ENCODE measurements around the gene MGAT5B.

MGAT5B gene

GRCh38 chr17:76948301-76948700 is 80.1 kb downstream of the MGAT5B start:
- Histone ChIP-seq H3K4me3 (ENCODE audit: low read length) (no peak overlapping the region), H3K27me3 (ENCODE audit: control insufficient read depth, insufficient read depth, low read length) (no peaks in the 10 kb centered on the region), H3K36me3 (ENCODE audit: control insufficient read depth, low read depth, low read length) (no peaks in the 10 kb centered on the region), H3K9me3 (ENCODE audit: control insufficient read depth, low read depth, low read length) (no peaks in the 10 kb centered on the region), H3K9ac (ENCODE audit: low read length) (no peak overlapping the region), H3K27ac (ENCODE audit: low read length) (no peak overlapping the region), H3K4me1 (ENCODE audit: control insufficient read depth, low read depth, low read length) (no peaks in the 10 kb centered on the region)

DNA sequence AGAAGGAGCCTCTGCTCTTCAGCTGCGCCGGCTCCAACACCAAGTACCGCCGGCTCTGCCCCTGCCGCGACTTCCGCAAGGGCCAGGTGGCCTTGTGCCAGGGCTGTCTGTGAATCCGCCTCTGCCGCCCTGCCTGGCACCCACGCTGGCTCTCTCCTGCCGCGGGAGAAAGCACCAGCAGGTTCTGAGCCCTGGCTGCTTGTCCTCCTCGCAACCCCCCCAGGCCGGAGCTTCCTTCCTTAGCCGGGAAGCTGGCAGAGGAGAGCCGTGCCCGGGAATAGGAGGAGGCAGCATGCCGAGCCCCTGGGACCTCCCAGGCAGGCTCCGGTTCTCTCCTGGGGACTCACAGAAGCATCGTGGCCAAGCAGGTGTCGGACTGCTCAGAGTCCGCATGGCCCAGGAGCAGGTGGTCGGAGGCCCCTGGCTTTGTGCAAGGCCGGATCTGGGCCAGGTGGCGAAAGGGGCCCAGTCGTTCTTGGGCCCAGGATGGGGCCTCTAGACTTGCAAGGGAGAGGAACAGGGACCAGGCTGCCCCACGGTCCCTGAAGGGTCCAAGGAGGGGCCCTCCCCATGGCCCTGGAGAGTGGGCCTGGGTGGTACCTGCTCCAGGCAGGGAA is 80.6 kb downstream of the MGAT5B start:
- H3K4me3 ChIP-seq (ENCODE audit: low read length): no peak overlapping the region
- no peak overlapping the region for H3K27ac ChIP-seq (ENCODE audit: low read length)
- no peaks in the 10 kb centered on the region for H3K36me3 ChIP-seq (ENCODE audit: control insufficient read depth, low read depth, low read length)
- no peaks in the 10 kb centered on the region for H3K4me1 ChIP-seq (ENCODE audit: control insufficient read depth, low read depth, low read length)
- H3K9me3 ChIP-seq (ENCODE audit: control insufficient read depth, low read depth, low read length): no peaks in the 10 kb centered on the region
- no peak overlapping the region for H3K9ac ChIP-seq (ENCODE audit: low read length)
- no peaks in the 10 kb centered on the region for H3K27me3 ChIP-seq (ENCODE audit: control insufficient read depth, insufficient read depth, low read length)

GRCh38 chr17:76949913-76950695 is 81.9 kb downstream of the MGAT5B start:
- no peaks in the 10 kb centered on the region for H3K27me3 ChIP-seq (ENCODE audit: control insufficient read depth, insufficient read depth, low read length)
- H3K27ac ChIP-seq (ENCODE audit: low read length): no peak overlapping the region
- no peak overlapping the region for H3K4me3 ChIP-seq (ENCODE audit: low read length)
- H3K4me1 ChIP-seq (ENCODE audit: control insufficient read depth, low read depth, low read length): no peaks in the 10 kb centered on the region
- H3K9ac ChIP-seq (ENCODE audit: low read length): no peak overlapping the region
- H3K36me3 ChIP-seq (ENCODE audit: control insufficient read depth, low read depth, low read length): no peaks in the 10 kb centered on the region
- no peaks in the 10 kb centered on the region for H3K9me3 ChIP-seq (ENCODE audit: control insufficient read depth, low read depth, low read length)

DNA sequence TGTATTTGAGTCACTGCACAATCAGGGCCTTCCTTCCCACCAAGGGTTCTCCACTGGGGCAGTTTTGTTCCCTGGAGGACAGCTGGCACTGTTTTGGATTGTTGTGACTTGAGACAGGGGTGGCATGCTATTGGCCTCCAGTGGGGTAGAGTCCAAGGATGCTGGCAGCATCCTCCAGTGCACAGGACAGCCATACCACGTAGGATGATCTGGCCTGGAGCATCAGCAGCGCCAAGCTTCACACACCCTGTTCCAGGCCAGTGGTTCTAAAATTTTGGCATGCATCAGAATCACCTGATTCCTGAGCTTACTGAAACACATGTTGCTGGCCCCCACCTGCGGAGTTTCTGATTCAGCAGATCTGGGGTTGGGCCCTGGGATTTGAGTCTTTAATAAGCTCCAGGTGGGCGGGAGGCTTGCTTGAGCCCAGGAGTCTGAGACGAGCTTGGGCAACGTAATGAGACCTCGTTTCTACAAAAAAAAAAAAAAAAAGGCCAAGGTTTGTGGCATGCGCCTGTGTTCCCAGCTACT is 83.2 kb downstream of the MGAT5B start:
- Histone ChIP-seq H3K9ac (ENCODE audit: low read length) (no peak overlapping the region), H3K4me3 (ENCODE audit: low read length) (no peak overlapping the region), H3K27ac (ENCODE audit: low read length) (no peak overlapping the region), H3K36me3 (ENCODE audit: control insufficient read depth, low read depth, low read length) (no peaks in the 10 kb centered on the region), H3K9me3 (ENCODE audit: control insufficient read depth, low read depth, low read length) (no peaks in the 10 kb centered on the region), H3K27me3 (ENCODE audit: control insufficient read depth, insufficient read depth, low read length) (no peaks in the 10 kb centered on the region), H3K4me1 (ENCODE audit: control insufficient read depth, low read depth, low read length) (no peaks in the 10 kb centered on the region)

GRCh38 chr17:76952402-76952801 is 84.2 kb downstream of the MGAT5B start:
- H3K27ac ChIP-seq (ENCODE audit: low read length): no peak overlapping the region
- H3K4me1 ChIP-seq (ENCODE audit: control insufficient read depth, low read depth, low read length): peaks cover 8% of the 10 kb centered on the region
- H3K36me3 ChIP-seq (ENCODE audit: control insufficient read depth, low read depth, low read length): no peaks in the 10 kb centered on the region
- no peak overlapping the region for H3K4me3 ChIP-seq (ENCODE audit: low read length)
- no peaks in the 10 kb centered on the region for H3K9me3 ChIP-seq (ENCODE audit: control insufficient read depth, low read depth, low read length)
- no peak overlapping the region for H3K9ac ChIP-seq (ENCODE audit: low read length)
- H3K27me3 ChIP-seq (ENCODE audit: control insufficient read depth, insufficient read depth, low read length): no peaks in the 10 kb centered on the region

DNA sequence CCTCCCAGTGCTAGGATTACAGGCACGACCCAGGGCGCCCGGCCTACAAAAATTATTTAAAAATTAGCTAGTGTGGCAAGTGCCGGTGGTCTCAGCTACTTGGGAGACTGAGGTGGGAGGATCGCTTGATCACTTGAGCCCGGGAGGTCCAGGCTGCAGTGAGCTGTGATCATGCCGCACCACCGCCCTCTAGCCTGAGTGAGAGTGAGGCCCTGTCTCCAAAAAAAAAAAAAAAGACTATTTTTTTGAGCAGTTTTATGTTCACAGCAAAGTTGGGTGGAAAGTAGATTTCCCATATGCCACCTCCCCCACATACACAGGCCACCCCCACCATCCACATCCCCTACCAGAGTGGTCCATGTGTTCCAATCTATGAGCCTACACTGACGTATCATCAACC is 84.9 kb downstream of the MGAT5B start:
- Histone ChIP-seq H3K4me1 (ENCODE audit: control insufficient read depth, low read depth, low read length) (peaks cover 15% of the 10 kb centered on the region), H3K9me3 (ENCODE audit: control insufficient read depth, low read depth, low read length) (no peaks in the 10 kb centered on the region), H3K27me3 (ENCODE audit: control insufficient read depth, insufficient read depth, low read length) (no peaks in the 10 kb centered on the region)

DNA sequence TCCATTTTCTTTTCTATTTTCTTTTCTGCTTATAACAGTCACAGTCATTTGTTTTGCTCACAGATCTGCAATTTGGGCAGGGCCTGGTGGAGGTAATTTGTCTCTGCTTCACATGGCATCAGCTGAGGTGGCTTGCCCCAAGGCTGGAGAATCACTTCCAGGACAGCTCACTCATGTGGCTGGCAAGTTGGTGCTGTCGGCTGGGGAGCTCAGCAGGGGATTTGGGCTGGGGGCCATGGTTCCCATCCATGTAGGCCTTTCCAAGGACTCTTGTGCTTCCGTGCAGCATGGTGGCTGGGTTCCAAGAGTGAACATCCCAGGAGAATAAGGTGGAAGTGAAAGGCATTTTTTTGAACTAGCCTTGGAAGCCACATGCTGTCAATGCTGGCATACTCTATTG is 85.7 kb downstream of the MGAT5B start:
- H3K36me3 ChIP-seq (ENCODE audit: control insufficient read depth, low read depth, low read length): no peaks in the 10 kb centered on the region
- no peaks in the 10 kb centered on the region for H3K27me3 ChIP-seq (ENCODE audit: control insufficient read depth, insufficient read depth, low read length)
- H3K9ac ChIP-seq (ENCODE audit: low read length): no peak overlapping the region
- H3K9me3 ChIP-seq (ENCODE audit: control insufficient read depth, low read depth, low read length): no peaks in the 10 kb centered on the region
- H3K27ac ChIP-seq (ENCODE audit: low read length): no peak overlapping the region
- H3K4me1 ChIP-seq (ENCODE audit: control insufficient read depth, low read depth, low read length): peaks cover 16% of the 10 kb centered on the region
- H3K4me3 ChIP-seq (ENCODE audit: low read length): no peak overlapping the region

More for the DNA sequence above, 84.9 kb downstream of the MGAT5B start:
- H3K36me3 ChIP-seq (ENCODE audit: control insufficient read depth, low read depth, low read length): no peaks in the 10 kb centered on the region
- H3K4me3 ChIP-seq (ENCODE audit: low read length): no peak overlapping the region
- H3K9ac ChIP-seq (ENCODE audit: low read length): no peak overlapping the region
- no peak overlapping the region for H3K27ac ChIP-seq (ENCODE audit: low read length)

DNA sequence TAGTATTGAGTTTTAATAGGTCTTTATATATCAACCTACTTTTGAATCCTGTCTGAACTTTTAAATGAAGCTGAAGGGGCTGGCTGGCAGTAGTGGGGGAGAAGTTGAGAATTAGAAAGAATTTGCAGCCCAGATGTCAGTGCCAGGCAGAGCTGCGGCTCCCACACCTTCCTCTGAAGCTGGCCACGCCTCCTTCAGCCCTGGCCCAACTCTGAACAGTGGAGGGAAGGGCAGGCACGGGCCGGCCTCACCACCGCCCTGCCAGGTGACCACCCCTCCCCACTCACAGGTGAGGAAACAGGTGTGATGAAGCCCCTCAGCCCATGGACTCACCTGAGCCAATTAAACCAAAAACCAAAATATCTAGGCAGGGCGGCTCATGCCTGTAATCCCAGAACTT is 87.0 kb downstream of the MGAT5B start:
- Histone ChIP-seq H3K4me3 (ENCODE audit: low read length) (no peak overlapping the region), H3K27me3 (ENCODE audit: control insufficient read depth, insufficient read depth, low read length) (no peaks in the 10 kb centered on the region), H3K27ac (ENCODE audit: low read length) (no peak overlapping the region), H3K9me3 (ENCODE audit: control insufficient read depth, low read depth, low read length) (no peaks in the 10 kb centered on the region), H3K4me1 (ENCODE audit: control insufficient read depth, low read depth, low read length) (peaks cover 16% of the 10 kb centered on the region), H3K36me3 (ENCODE audit: control insufficient read depth, low read depth, low read length) (no peaks in the 10 kb centered on the region), H3K9ac (ENCODE audit: low read length) (no peak overlapping the region)

GRCh38 chr17:76956846-76957540 is 88.8 kb downstream of the MGAT5B start:
- Histone ChIP-seq H3K9me3 (ENCODE audit: control insufficient read depth, low read depth, low read length) (no peaks in the 10 kb centered on the region), H3K36me3 (ENCODE audit: control insufficient read depth, low read depth, low read length) (no peaks in the 10 kb centered on the region), H3K27me3 (ENCODE audit: control insufficient read depth, insufficient read depth, low read length) (no peaks in the 10 kb centered on the region), H3K4me3 (ENCODE audit: low read length) (no peak overlapping the region), H3K27ac (ENCODE audit: low read length) (no peak overlapping the region), H3K4me1 (ENCODE audit: control insufficient read depth, low read depth, low read length) (peaks cover 16% of the 10 kb centered on the region), H3K9ac (ENCODE audit: low read length) (no peak overlapping the region)

DNA sequence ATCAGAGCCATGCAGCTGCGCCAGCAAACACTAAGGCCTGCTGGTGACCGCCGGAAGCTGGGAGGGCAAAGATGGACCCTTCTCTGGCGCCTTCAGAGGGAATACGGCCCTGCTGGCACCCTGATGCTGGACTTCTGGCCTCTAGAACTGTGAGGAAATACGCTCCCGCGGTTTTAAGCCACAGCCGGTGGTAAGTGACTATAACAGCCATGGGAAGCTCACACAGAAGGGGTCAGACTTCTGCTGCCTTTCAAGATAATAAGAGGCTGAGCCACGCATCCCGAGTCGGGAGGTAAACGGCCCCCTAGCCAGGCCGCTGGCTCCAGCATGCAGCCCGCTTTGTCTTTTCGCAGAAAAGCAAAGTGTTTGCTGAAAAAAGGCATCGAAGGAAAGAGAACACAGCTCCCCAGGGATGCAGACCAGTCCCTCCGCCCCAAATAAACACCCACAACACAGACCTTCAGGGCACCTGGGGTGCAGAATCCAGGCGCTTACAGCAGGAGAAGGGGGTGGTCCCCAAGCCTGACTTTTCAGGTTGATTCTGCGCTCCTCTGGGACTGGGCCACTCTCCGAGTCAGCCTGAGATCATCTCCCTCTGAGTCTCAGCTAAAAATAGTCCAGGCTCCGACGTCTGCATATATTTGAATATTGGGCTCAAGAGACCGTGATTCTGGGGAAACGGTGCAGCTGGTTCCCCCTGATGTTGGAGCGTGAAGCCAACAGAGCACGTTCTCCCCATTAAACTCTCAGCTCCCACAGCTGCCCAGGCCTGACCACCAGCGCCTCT is 89.7 kb downstream of the MGAT5B start:
- Histone ChIP-seq H3K4me3 (ENCODE audit: low read length) (no peak overlapping the region), H3K27ac (ENCODE audit: low read length) (no peak overlapping the region), H3K9ac (ENCODE audit: low read length) (no peak overlapping the region), H3K36me3 (ENCODE audit: control insufficient read depth, low read depth, low read length) (no peaks in the 10 kb centered on the region), H3K4me1 (ENCODE audit: control insufficient read depth, low read depth, low read length) (peaks cover 16% of the 10 kb centered on the region), H3K9me3 (ENCODE audit: control insufficient read depth, low read depth, low read length) (no peaks in the 10 kb centered on the region), H3K27me3 (ENCODE audit: control insufficient read depth, insufficient read depth, low read length) (no peaks in the 10 kb centered on the region)

GRCh38 chr17:76958974-76959373 is 90.8 kb downstream of the MGAT5B start:
- no peaks in the 10 kb centered on the region for H3K27me3 ChIP-seq (ENCODE audit: control insufficient read depth, insufficient read depth, low read length)
- H3K9ac ChIP-seq (ENCODE audit: low read length): no peak overlapping the region
- no peaks in the 10 kb centered on the region for H3K36me3 ChIP-seq (ENCODE audit: control insufficient read depth, low read depth, low read length)
- H3K4me1 ChIP-seq (ENCODE audit: control insufficient read depth, low read depth, low read length): peaks cover 16% of the 10 kb centered on the region
- no peak overlapping the region for H3K27ac ChIP-seq (ENCODE audit: low read length)
- H3K9me3 ChIP-seq (ENCODE audit: control insufficient read depth, low read depth, low read length): no peaks in the 10 kb centered on the region
- H3K4me3 ChIP-seq (ENCODE audit: low read length): no peak overlapping the region
